ENCODE results near the gene TMEM255A.

TMEM255A gene

GRCh38 chrX:120264341-120264740 lies 46.9 kb downstream of the TMEM255A start:
- POLR2A ChIA-PET (ENCODE audit: low non-redundant PET): no interaction called here
- CTCF ChIA-PET: no interaction called here
- DNase-seq (ENCODE audit: low spot score): no peak
- H3K27ac ChIP-seq: no peak overlapping the region
- no peak for TF ChIP-seq CTCF (conservative IDR thresholded peaks at IDR 0.05; ENCODE audit: low read depth)

GRCh38 chrX:120262859-120263708 lies 48.2 kb downstream of the TMEM255A start:
- DNase-seq (ENCODE audit: low spot score): no peak
- no peak overlapping the region for H3K27ac ChIP-seq
- ChIA-PET POLR2A (ENCODE audit: low non-redundant PET) (no interaction called here), CTCF (no interaction called here)
- no peak for TF ChIP-seq CTCF (conservative IDR thresholded peaks at IDR 0.05; ENCODE audit: low read depth)

- H3K27ac ChIP-seq: peak overlapping the region; percentile 67
- no peak for TF ChIP-seq CTCF (conservative IDR thresholded peaks at IDR 0.05; ENCODE audit: low read depth)
- ChIA-PET CTCF (interaction anchor here (0.5 to 1.3 kb wide), 4 partner anchors 22 to 50 kb away, joined by 3 to 5 read pairs (median 3); no protein-coding TSS in a partner anchor), POLR2A (ENCODE audit: low non-redundant PET) (no interaction called here)
- DNase-seq (ENCODE audit: low spot score): peak; percentile 69
Measured at GRCh38 chrX:120260369-120260768, 50.9 kb downstream of the TMEM255A start.

- H3K27ac ChIP-seq: no peak overlapping the region
- ChIA-PET CTCF (no interaction called here), POLR2A (ENCODE audit: low non-redundant PET) (no interaction called here)
- TF ChIP-seq CTCF (conservative IDR thresholded peaks at IDR 0.05; ENCODE audit: low read depth): no peak
- DNase-seq (ENCODE audit: low spot score): no peak
Measured at GRCh38 chrX:120253784-120254183, 57.5 kb downstream of the TMEM255A start.

DNA sequence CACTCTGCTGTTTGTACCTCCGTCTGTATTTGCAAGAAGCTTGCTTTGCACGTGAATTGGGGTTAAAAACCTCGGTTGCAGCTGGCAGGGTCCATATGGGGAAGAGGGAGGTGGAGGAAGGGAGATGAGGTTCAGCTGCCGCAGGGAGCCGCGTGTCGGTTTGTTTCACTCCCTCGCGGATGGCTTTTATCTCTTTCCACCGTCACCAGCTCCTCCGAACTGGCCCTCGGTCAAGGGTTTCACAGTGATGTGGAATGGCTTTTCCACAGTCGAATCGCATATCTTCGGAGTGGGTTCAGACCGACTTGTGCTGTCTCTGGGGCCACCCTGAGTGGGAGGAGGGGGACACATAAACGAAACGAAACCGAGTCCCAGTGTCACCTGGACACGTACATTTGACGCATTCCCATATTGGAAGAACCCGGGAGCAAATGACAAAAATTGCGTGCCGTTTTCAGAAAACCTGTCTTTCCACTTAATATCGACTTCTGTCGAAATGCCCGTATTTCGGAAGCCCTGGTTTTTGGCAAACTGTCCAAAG lies 59.7 kb downstream of the TMEM255A start:
- ChIA-PET CTCF (no interaction called here), POLR2A (ENCODE audit: low non-redundant PET) (no interaction called here)
- peak overlapping the region; percentile 86 for H3K27ac ChIP-seq
- DNase-seq (ENCODE audit: low spot score): peak; percentile 5
- TF ChIP-seq CTCF (conservative IDR thresholded peaks at IDR 0.05; ENCODE audit: low read depth): no peak

- H3K27ac ChIP-seq: peak within 1 kb of the TSS; percentile 86
- peak; percentile 75 for TF ChIP-seq CTCF (conservative IDR thresholded peaks at IDR 0.05; ENCODE audit: low read depth)
- CTCF ChIA-PET: interaction anchor here (0.5 kb wide), 1 partner anchor 42 kb away, joined by 3 read pairs; no protein-coding TSS in a partner anchor
- POLR2A ChIA-PET (ENCODE audit: low non-redundant PET): no interaction called here
- DNase-seq (ENCODE audit: low spot score): peak; percentile 86
Measured at GRCh38 chrX:120250522-120251271, 60.6 kb downstream of the TMEM255A start, which contains the start of gene ZBTB33. Gene ZBTB33 (plus strand): TSS chrX:120250812. CDS start chrX:120253416, 2,604 bp downstream.
